Astrocyte (in vitro differentiated cells and primary cell): ENCODE measurements around the gene NKX1-1.

Experiments used
- EZH2 ChIP-seq: IDR thresholded peaks from 2 replicates; pipeline ENCODE4 v1.6.1; 2012; ENCODE audit warnings: mild to moderate bottlenecking, low read length, inconsistent platforms; ENCODE audit not compliant: insufficient read depth
- TF ChIP-seq, protein P1 (sequence below): IDR thresholded peaks from 2 replicates; pipeline ENCODE4 v1.5.1; 2011; ENCODE audit warnings: low read depth, mild to moderate bottlenecking, inconsistent platforms, low read length, moderate library complexity; ENCODE audit not compliant: insufficient read depth

DNA sequence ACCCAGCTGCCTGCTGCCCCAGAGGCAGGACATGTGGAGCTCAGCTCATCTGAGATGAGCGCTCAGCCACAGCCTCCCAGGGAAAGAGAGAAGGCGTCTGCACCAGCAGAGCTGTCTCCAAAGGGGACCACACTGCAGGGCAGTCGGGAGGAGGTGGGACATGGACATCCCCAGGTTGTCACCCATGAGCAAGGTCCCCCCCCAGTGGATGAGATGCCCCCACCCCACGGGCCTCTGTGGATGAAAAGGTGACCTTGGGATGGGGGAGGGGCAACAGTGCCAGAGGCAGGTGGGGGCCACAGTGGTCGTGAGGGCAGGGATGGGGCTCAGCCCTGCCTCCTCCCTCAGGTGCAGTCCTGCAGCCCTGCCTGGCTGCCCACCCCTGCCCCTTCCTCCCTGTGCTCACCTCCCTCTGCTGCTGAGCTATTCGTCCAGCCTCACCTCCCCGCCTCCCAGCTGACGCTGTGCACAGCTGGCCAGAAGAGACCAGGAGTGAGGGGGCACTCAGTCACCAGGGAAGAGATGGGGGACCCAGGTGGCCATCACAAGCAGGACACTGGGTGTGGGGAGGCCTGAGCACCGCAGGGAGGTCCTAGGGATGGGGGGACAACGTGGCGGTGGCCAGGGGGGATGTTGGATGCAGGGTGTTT is 9.3 kb downstream of the NKX1-1 start:
- TF ChIP-seq, protein P1, sequence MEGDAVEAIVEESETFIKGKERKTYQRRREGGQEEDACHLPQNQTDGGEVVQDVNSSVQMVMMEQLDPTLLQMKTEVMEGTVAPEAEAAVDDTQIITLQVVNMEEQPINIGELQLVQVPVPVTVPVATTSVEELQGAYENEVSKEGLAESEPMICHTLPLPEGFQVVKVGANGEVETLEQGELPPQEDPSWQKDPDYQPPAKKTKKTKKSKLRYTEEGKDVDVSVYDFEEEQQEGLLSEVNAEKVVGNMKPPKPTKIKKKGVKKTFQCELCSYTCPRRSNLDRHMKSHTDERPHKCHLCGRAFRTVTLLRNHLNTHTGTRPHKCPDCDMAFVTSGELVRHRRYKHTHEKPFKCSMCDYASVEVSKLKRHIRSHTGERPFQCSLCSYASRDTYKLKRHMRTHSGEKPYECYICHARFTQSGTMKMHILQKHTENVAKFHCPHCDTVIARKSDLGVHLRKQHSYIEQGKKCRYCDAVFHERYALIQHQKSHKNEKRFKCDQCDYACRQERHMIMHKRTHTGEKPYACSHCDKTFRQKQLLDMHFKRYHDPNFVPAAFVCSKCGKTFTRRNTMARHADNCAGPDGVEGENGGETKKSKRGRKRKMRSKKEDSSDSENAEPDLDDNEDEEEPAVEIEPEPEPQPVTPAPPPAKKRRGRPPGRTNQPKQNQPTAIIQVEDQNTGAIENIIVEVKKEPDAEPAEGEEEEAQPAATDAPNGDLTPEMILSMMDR: no peak
- TF ChIP-seq EZH2: no peak
